Sciatic nerve (tissue), 2 donors: Measurements from ENCODE around the gene FKBP1B. TPM values are rescaled to one million over a fixed set of nuclear protein-coding genes. Genes with fewer than 3 reads are reported as not detected.
A peak's percentile ranks its signal among the peaks of the same experiment; 100 is the strongest.
"Not testable (repeated sequence)": the region's sequence is repeated elsewhere in the genome, so short reads cannot be mapped to it uniquely, and the experiment has no call there.

Experiments
- ATAC-seq: fragments of 200-7000 bp; cut with Tn5 transposase; one replicate; pipeline ENCODE4 v1.9.1; 2020; ENCODE audit warnings: mild to moderate bottlenecking, moderate library complexity
- DNase-seq: peaks from one replicate; pipeline ENCODE4 v3.0.0-alpha.2; 2020; ENCODE audit warnings: low spot score
- intact Hi-C: fragments of 100-400 bp; cut with DNase I; formaldehyde crosslinking; loops from one replicate; pipeline ENCODE4 v1.14.2; 2022
- total RNA-seq: library from RNA; stranded (reverse); fragmentation: NEBNext Ultra II Directional; extraction: Animal tissue kit (Norgen Biotek cat#: 25700); gene quantifications from one replicate; pipeline ENCODE4 v1.2.1, GENCODE V29; 2021
- donor health status: DM: no; HTN: no; CAD: no.
- donor health status: DM: no; HTN: no; CAD: no.

Gene FKBP1B
- total RNA-seq, 1 donor from 2014 or later, result 11.1 TPM

DNA sequence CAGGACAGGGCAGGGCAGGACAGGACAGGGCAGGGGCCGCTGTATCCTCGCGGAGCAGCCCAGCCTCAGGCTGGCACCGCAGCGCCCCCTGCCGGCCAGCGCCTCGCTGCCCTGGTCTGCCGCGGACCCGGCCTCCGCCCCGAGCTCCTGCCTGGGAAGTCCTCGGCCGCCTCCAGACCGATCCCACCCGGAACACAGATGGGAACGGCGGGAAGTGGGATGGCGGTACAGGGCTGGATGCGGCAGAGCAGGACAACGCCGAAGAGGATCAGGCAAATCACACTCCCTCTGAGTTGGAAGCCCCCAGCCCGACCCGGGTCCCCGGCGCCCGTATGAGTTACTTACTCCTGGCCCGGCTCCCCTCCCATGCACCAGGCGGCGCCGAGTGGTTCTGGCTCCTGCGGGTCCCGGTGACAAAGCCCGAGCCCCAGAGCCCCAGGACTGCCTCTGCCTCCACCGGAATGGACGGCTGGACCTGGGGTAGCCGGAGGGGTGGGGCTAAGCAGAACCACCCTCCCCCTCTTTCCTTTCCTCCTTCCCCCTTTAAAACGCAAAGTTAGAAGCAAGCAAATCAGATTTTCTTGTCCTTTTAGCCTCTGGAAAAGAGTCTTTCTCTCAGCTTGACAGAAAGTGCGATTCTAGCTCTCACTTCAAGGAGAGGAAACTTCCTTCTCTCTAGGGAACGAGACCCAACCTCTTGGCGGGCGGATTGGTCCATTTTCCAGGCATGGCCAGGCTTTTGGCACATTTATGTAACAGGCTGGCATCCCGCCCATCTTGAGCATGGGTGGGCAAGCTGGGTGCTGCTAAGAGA is 35.1 kb downstream of the FKBP1B start, which contains the start of gene TP53I3:
TP53I3 (minus strand) TSS at position 449 of the 814 bp plus-strand sequence. CDS start 508 bp downstream, outside the sequence.
- intact Hi-C loops, result loop anchor here (2.0 to 10.0 kb wide), 2 partner anchors 158 to 300 kb away; partner anchors contain the start of gene ATAD2B
- ATAC-seq (peak; percentile 96), DNase-seq (peak; percentile 93)

DNA sequence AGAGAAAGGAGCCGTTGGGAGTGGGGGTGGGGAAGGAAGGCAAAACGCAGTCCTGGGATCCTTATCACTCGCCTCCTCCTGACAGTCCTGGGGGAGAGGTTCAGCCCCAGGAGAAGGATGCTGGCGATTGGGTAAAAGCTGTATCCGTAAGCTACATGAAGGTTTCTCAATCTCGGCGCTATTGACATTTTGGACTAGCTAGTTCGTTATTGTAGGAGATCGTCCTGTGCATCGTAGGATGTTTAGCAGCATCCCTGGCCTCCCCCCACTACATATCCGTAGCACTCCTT is 35.6 kb downstream of the FKBP1B start:
- ATAC-seq (peak; percentile 33), DNase-seq (no peak)
- intact Hi-C loops, result loop anchor here (2.0 to 10.0 kb wide), 2 partner anchors 158 to 300 kb away; partner anchors contain the start of gene ATAD2B

DNA sequence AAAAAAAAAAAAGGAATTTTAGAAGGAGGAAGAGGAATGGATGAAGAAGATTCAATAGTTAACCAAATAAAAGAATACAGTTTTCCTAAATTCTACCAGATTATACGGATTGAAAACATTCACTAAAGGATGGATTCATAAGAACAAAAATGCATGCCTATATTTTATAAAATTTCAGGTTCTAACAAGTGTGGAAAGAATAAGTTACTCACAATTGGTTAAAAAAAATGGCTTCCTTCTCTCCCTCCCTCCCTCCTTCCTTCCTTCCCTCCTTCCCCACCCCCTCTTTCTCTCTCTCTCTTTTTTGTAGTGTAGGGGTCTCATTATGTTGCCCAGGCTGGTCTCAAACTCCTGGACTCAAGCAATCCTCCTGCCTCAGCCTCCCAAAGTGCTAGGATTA is 36.7 kb downstream of the FKBP1B start:
- intact Hi-C loops, result loop anchor here (10.0 kb wide), 1 partner anchor 299 kb away; no protein-coding TSS in a partner anchor
- ATAC-seq, result no peak

DNA sequence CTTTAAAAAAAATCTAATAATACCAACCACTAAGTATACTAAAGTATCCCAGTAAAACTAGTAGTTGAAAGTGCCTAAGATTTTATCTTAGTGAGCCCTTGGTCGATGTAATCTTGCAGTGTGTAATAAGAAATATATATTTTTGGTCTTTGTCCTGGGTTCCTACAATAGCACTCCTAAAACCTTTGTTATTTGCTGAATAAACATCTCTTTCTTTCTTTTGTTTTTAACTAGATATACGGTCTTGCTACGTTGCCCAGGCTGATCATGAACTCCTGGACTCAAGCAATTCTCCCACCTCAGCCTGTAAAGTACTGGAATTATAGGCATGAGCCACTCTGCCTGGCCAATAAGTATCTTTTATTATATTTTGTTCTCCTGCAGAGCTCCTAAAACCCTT is 37.5 kb downstream of the FKBP1B start:
- no peak for DNase-seq
- no peak for ATAC-seq
- intact Hi-C loops, result loop anchor here (10.0 kb wide), 1 partner anchor 298 kb away; no protein-coding TSS in a partner anchor

More for the DNA sequence above, 36.7 kb downstream of the FKBP1B start:
- DNase-seq, result no peak

DNA sequence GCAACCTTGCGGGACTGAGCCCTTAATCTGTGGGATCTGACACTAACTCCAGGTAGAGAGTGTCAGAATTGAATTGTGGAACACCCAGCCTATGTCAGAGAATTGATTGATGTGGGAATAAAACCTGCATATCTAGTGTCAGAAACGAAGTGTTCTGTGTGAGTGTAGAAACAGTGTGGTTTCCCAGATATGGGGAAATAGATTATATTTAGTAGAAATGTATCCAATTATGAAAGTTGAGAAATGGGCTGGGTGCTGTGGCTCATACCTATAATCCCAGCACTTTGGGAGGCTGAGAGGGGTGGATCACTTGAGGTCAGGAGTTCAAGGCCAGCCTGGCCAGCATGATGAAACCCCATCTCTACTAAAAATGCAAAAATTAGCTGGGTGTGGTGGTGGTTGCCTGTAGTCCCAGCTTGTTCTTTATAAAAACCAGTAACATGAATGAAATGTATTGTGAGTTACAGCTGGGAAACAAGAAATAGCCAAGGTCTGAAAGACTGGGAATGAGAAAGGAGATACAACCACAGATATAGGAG is 39.3 kb downstream of the FKBP1B start:
- intact Hi-C loops, result loop anchor here (10.0 kb wide), 1 partner anchor 296 kb away; no protein-coding TSS in a partner anchor
- no peak for DNase-seq
- no peak for ATAC-seq

DNA sequence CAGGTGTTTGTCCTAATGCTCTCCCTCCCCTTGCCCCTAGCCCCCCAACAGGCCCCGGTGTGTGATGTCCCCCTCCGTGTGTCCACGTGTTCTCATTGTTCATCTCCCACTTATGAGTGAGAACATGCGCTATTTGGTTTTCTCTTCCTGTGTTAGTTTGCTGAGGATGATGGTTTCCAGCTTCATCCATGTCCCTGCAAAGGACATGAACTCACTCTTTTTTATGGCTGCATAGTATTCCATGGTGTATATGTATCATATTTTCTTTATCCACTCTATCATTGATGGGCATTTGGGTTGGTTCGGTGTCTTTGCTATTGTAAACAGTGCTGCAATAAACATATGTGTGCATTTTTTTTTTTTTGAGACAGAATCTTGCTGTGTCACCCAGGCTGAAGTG is 43.7 kb downstream of the FKBP1B start:
- intact Hi-C loops, DNase-seq, ATAC-seq: not testable (repeated sequence)

DNA sequence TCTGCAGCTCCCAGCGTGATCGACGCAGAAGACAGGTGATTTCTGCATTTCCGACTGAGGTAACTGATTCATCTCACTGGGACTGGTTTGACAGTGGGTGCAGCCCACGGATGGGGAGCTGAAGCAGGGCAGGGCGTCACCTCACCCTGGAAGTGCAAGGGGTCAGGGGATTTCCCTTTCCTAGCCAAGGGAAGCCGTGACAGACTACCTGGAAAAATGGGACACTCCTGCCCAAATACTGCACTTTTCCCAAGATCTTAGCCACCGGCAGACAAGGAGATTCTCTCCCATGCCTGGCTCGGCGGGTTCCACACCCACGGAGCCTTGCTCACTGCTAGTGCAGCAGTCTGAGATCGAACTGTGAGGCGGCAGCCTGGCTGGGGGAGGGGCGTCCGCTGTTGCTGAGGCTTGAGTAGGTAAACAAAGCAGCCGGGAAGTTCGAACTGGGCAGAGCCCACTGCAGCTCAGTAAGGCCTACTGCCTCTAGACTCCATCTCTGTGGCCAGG is 45.7 kb downstream of the FKBP1B start:
- intact Hi-C loops, DNase-seq, ATAC-seq: not testable (repeated sequence)

DNA sequence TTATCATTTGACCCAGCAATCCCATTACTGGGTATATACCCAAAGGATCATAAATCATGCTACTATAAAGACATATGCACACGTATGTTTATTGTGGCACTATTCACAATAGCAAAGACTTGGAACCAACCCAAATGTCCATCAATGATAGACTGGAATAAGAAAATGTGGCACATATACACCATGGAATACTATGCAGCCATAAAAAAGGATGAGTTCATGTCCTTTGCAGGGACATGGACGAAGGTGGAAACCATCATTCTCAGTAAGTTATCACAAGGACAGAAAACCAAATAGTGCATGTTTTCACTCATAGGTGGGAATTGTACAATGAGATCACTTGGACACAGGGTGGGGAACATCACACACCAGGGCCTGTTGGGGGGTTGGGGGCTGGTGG is 51.2 kb downstream of the FKBP1B start:
- intact Hi-C loops, ATAC-seq: not testable (repeated sequence)

DNA sequence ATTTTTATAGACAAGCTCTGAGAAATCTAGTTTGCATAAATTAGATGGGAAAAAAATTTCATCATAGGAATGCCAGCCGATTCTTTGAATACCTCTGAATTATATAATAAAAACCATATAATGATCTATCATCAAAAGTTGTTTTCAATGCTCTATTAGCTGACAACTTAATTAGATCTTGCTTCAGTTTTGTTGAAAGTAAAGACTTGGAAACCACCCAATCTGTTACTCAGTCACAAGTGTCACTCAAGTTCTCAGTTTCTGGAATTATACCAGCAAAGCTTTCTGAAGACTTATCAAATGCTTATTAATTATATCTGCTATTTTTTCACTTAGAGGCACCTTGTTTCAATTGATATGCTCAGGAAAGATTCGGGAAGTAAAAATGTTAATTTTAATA is 52.5 kb downstream of the FKBP1B start:
- ATAC-seq (no peak), DNase-seq (no peak)
- intact Hi-C loops, result no loop called here

More for the DNA sequence above, 51.2 kb downstream of the FKBP1B start:
- DNase-seq, result not testable (repeated sequence)

DNA sequence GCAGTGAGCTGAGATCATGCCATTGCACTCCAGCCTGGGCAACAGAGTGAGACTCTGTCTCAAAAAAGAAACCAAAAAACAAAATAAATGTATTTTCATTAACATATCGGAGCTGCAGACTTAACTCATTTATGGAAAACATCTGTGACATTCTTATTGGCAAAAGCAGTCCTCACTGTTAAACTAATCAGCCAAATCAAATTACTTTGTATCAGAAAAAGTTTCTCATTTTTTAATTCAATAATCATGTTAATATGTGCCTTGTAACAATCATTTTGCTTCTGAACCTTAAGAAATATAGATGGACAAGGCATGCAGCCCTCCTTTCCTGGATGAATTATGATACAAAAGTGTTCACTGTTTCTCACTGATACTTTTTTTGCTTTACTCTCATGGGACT is 53.1 kb downstream of the FKBP1B start:
- ATAC-seq (no peak), DNase-seq (no peak)
- intact Hi-C loops, result no loop called here

DNA sequence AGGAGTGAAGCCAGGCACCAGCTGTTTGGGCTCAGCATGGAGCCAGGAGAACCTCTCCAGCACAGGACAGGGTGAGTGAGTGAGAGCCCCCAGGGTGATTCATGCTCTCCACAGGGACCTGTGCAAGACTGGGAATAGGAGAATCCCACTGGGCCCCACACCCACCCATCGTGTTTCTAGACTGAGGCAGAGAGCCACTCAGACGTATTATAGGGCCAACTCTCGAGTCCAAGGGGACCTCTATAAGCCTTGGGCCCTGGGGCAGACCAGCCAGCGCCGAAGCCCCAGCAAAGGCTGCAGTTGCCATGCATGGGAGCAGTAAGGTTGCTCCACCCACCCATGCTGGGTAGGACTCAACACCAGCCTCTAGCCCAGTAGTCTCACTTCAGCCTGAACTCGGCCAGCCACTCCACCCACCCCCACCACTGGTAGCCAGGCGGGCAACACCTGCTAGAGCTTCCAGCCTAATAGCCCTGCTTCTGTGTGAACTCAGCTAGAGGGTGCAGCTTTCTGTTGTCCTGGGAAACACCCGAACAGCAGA is 54.6 kb downstream of the FKBP1B start:
- DNase-seq (no peak), ATAC-seq (no peak)
- intact Hi-C loops, result no loop called here

DNA sequence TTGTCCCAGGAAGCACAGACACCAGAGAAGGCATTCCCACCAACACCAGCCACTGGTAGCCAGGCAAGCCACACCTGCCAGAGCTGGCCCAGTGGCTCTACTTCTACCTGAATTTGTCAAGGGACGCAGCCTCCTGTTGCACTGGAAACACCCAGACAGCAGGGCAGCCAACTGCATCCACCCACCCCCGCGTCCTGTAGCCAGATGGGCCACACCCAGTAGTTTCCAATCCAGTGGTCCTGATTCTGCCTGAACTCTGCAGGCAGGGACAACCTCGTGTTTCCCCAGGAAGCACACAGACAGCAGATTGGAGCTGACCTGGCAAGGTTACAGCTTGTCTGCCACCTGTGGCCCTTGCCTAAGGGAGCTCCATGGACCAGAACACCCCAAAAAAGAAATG is 55.4 kb downstream of the FKBP1B start:
- DNase-seq (no peak), ATAC-seq (no peak)
- intact Hi-C loops, result no loop called here

DNA sequence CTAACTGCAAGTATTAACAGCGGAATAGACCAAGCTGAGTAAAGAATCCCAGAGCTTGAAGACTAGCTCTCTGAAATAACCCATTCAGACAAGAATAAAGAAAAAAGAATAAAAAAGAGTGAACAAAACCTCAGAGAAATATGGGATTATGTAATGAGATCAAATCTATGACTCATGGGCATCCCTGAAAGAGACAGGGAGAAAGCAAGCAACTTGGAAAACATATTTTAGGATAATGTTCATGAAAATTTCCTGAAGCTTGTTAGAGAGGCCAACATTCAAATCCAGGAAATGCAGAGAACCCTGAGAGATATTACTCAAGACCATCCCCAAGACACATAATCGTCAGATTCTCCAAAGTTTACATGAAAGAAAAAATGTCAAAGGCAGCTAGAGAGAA is 56.3 kb downstream of the FKBP1B start:
- intact Hi-C loops, result no loop called here
- ATAC-seq, result peak; percentile 64
- no peak for DNase-seq

DNA sequence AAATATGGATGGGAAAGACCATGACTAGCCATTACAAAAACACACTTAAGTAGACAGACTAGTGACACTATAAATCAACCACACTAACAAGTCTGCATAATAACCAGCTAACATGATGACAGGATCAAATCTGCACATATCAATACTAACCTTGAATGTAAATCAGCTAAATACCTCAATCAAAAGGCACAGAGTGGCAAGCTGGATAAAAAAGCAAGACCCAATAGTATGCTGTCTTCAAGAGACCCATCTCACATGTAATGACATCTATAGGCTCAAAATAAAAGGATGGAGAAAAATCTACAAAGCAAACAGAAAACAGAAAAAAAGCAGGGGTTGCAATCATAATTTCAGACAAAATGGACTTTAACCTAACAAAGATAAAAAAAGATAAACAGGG is 57.2 kb downstream of the FKBP1B start:
- intact Hi-C loops, result no loop called here
- DNase-seq (no peak), ATAC-seq (no peak)

DNA sequence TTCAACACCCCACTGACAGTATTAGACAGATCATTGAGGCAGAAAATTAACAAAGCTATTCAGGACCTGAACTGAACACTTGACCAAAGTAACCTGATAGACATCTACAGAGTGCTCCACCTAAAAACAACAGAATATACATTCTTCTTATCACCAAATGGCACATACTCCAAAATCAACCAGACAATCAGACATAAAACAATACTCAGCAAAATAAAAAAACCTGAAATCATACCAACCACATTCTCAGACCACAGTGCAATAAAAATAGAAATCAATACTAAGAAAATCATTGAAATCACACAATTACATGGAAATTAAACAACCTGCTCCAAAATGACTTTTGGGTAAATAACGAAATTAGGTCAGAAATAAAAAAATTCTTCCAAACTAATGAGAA is 57.8 kb downstream of the FKBP1B start:
- intact Hi-C loops, result no loop called here
- DNase-seq, result no peak
- no peak for ATAC-seq

DNA sequence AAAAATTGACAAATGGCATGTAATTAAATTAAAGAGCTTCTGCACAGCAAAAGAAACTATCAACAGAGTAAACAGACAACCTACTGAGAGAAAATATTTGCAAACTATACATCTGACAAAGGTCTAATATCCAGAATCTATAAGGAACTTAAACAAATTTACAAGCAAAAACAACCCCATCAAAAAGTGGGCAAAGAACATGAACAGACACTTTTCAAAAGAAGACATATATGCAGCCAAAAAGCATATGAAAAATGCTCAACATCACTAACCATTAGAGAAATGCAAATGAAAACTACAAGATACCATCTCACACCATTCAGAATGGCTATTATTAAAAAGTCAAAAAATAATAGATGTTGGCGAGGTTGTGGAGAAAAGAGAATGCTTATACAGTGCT is 59.9 kb downstream of the FKBP1B start:
- ATAC-seq, intact Hi-C loops, DNase-seq: not testable (repeated sequence)

DNA sequence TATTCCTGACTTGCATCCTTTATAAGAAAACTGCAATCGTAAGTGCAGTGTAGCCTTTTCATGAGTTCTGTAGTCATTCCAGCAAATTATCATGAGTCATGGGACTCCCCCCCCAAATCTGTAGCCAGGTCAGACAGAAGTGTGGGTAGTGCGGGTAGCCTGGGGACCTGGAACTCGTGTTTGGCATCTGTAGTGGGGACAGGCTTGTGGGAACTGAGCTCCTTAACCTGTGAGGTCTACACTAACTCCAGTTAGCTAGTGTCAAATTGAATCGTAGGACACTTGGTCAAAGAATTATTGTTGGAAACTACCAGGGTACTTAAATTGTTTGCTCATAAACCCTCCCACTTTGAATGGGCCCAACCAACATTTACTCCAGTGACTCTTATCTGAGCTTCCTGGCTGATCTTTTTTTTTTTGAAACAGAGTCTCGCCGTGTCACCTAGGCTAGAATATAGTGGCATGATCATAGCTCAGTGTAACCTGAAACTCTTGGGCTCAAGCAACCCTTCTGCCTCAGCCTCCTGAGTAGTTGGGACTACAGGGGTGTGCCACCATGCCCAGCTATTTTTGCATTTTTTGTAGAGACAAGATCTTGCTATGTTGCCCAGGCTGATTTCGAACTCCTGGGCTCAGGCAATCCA is 61.2 kb downstream of the FKBP1B start:
- ATAC-seq (peak; percentile 15), DNase-seq (no peak)
- intact Hi-C loops, result no loop called here

DNA sequence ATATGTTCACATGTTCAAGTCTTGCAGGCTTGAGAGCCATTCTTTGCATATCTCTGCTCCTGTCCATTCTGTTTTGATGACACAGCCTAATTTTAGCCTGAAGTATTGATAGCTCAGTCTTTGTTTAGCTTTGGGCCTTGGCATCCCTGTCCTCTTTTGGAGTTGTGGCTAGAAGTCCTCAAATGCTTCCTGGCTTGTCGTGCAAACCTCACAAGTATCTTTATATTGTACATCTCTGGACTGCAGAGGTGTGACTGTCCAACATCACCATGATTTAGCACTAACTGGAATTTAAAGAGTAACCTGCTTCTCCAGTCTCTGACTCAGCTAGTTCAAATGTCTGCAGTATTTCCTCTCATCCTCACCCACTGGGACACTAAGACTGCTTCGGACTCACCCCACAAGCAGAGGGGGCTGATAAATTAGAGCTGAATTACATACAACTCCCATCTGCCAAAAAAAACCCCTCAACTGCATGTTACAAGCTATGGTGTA is 61.9 kb downstream of the FKBP1B start:
- intact Hi-C loops, result no loop called here
- ATAC-seq (peak; percentile 75), DNase-seq (no peak)
